Mesodermal cell (in vitro differentiated cells): ENCODE measurements around the gene MYCN.

ENCODE experiments used
- H3K27ac ChIP-seq: 2 replicates; pipeline ENCODE4 v1.7.0; 2013; ENCODE audit warnings: mild to moderate bottlenecking, low read depth, low read length, moderate library complexity; ENCODE audit not compliant: severe bottlenecking
- H3K36me3 ChIP-seq: 2 replicates; pipeline ENCODE4 v1.7.1; 2013; ENCODE audit warnings: mild to moderate bottlenecking, low read length, moderate library complexity; ENCODE audit not compliant: control insufficient read depth, insufficient read depth
- H3K4me1 ChIP-seq: one replicate; pipeline ENCODE4 v1.7.1; 2013; ENCODE audit warnings: mild to moderate bottlenecking, low read length; ENCODE audit not compliant: insufficient read depth, control insufficient read depth, poor library complexity, severe bottlenecking
- H3K4me3 ChIP-seq: 2 replicates; pipeline ENCODE4 v1.7.0; 2013; ENCODE audit warnings: low read length, control low read depth, mild to moderate bottlenecking; ENCODE audit not compliant: insufficient read depth, poor library complexity, severe bottlenecking; ENCODE audit errors: extremely low read depth
- H3K9me3 ChIP-seq: 2 replicates; pipeline ENCODE4 v1.7.1; 2013; ENCODE audit warnings: mild to moderate bottlenecking, low read length, moderate library complexity; ENCODE audit not compliant: control insufficient read depth
- WGBS, 2 experiments: methylation state at CpG; one replicate each; pipeline ENCODE4 v1.1.5; 2013; ENCODE audit warnings: missing lambda C conversion rate in 2 of 2; ENCODE audit not compliant: insufficient coverage in 2 of 2; 5-methylcytosine and 5-hydroxymethylcytosine counted together

The MYCN gene

DNA sequence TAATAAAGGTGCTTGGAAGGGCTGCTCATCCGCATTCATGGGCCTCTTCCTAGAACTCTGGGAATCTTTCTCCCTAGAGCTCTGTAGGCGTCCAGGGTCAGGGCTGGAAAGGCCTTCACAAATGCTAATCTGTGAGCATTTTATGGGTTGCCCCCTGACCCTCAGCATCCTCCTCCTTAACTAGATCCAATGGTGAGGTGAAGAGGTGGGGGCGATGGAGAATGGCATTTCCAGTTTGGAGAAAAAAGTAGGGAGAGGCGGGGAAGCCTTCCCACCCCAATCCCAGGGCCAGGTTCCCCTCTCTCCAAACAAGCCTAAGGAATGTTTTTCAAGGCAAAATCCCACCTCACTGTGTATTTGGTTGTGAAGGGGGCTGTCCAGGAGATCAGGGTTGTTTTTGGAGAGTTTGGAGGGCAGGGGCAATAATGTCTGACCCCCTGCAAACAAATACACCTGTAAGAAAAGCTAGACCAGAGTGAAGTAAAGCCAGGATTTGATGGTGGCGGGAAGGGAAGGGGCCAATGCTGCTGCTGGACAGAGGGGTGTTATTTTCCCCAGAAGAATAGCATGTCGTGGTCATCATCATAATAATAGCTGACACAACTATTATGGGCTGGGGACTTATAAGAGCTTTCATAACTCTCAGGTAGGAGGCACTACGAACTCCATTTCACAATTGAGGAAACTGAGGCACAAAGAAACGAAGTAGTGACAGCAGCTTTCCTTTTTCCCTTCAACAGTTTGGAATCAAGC lies 1.4 kb upstream of the MYCN start:
- WGBS, 2 experiments, result 25 to 55% methylated on average over 4 of the region's 8 CpGs
- Histone ChIP-seq H3K9me3 (no peaks in the 10 kb centered on the region), H3K27ac (no peak overlapping the region), H3K4me3 (peak overlapping the region; percentile 62), H3K4me1 (peaks cover 8% of the 10 kb centered on the region), H3K36me3 (no peaks in the 10 kb centered on the region)

DNA sequence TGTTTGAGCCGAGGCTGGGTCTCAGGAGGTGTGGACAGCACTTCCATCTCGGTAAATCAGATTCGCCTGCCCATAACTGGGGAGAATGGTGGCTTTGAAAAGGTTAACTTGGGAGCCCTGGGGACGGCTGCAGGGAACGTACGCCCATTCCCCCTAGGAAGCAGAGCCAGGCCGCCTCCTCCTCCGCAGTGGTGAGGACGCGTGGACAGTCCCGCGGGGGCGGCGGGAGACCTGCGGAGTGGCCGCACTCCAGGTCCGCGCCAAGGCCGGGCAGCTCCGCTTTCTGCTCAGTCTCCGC lies 845 bp upstream of the MYCN start:
- Histone ChIP-seq H3K9me3 (no peaks in the 10 kb centered on the region), H3K4me1 (peaks cover 12% of the 10 kb centered on the region), H3K36me3 (no peaks in the 10 kb centered on the region), H3K4me3 (peak overlapping the region; percentile 62), H3K27ac (no peak overlapping the region)
- WGBS, 2 experiments, result 2 to 3% methylated on average over 19 to 20 of the region's 21 CpGs

DNA sequence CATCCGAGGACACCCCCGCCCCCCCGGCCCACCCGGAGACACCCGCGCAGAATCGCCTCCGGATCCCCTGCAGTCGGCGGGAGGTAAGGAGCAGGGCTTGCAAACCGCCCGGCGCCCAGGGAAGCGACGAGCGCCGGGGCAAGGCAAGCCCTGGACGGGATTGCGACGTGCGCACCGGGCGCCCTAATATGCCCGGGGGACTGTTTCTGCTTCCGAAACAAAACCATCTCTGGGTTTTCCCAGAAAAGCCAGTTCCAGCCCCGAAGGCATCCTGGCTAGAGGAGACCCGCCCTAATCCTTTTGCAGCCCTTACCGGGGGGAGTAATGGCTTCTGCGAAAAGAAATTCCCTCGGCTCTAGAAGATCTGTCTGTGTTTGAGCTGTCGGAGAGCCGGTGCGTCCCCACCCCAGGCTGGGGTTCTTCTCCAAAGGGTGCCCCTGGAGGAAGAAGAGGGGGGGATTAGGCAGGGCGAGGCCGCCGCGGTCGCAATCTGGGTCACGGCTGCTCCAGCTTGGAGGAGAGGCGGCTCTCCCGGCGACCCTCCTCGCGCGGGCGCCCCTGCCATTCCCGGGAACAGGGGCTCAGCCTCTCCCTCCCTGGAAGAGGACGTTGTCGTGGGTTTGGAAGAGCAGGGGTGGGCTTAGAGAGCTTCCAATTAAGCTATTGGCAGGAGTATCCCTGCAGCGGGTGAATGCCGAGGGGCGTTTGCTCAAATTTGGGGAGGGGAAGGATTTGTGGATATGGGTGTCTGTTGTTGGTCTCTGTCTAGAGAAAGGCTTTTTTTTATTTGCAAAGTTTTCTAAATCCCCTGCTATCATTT lies 521 bp downstream of the MYCN start:
- Histone ChIP-seq H3K9me3 (no peaks in the 10 kb centered on the region), H3K4me1 (peaks cover 12% of the 10 kb centered on the region), H3K36me3 (peaks cover 5% of the 10 kb centered on the region), H3K27ac (no peak overlapping the region), H3K4me3 (peak overlapping the region; percentile 62)
- WGBS, 2 experiments, result 0 to 1% methylated on average over 42 to 50 of the region's 52 CpGs

DNA sequence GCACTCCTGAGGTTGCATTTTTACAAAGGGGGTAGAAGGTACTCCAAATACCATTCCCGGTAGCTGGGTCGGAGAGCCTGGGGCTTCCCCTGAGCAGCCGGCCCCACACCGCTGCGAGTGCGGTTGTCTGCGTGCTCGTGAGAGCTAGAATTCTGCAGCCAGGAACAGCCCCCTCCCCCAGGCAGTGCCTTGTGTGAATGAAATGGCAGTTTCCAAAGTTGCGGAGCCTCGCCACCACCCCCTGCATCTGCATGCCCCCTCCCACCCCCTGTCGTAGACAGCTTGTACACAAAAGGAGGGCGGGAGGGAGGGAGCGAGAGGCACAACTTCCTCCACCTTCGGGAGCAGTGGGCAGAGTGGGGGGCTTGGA lies 1.1 kb downstream of the MYCN start:
- Histone ChIP-seq H3K9me3 (no peaks in the 10 kb centered on the region), H3K4me3 (peak overlapping the region; percentile 62), H3K36me3 (peaks cover 11% of the 10 kb centered on the region), H3K27ac (no peak overlapping the region), H3K4me1 (peaks cover 12% of the 10 kb centered on the region)
- WGBS, 2 experiments, result 0% methylated on average over 1 to 5 of the region's 14 CpGs

DNA sequence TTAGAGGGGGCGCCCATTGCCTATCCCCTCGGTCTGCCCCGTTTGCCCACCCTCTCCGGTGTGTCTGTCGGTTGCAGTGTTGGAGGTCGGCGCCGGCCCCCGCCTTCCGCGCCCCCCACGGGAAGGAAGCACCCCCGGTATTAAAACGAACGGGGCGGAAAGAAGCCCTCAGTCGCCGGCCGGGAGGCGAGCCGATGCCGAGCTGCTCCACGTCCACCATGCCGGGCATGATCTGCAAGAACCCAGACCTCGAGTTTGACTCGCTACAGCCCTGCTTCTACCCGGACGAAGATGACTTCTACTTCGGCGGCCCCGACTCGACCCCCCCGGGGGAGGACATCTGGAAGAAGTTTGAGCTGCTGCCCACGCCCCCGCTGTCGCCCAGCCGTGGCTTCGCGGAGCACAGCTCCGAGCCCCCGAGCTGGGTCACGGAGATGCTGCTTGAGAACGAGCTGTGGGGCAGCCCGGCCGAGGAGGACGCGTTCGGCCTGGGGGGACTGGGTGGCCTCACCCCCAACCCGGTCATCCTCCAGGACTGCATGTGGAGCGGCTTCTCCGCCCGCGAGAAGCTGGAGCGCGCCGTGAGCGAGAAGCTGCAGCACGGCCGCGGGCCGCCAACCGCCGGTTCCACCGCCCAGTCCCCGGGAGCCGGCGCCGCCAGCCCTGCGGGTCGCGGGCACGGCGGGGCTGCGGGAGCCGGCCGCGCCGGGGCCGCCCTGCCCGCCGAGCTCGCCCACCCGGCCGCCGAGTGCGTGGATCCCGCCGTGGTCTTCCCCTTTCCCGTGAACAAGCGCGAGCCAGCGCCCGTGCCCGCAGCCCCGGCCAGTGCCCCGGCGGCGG lies 1.7 kb downstream of the MYCN start:
- peak overlapping the region; percentile 23 for H3K27ac ChIP-seq
- peaks cover 14% of the 10 kb centered on the region for H3K36me3 ChIP-seq
- 0% methylated on average over 75 to 82 of the region's 98 CpGs for WGBS, 2 experiments
- peak overlapping the region; percentile 62 for H3K4me3 ChIP-seq
- peaks cover 12% of the 10 kb centered on the region for H3K4me1 ChIP-seq
- H3K9me3 ChIP-seq, result no peaks in the 10 kb centered on the region

DNA sequence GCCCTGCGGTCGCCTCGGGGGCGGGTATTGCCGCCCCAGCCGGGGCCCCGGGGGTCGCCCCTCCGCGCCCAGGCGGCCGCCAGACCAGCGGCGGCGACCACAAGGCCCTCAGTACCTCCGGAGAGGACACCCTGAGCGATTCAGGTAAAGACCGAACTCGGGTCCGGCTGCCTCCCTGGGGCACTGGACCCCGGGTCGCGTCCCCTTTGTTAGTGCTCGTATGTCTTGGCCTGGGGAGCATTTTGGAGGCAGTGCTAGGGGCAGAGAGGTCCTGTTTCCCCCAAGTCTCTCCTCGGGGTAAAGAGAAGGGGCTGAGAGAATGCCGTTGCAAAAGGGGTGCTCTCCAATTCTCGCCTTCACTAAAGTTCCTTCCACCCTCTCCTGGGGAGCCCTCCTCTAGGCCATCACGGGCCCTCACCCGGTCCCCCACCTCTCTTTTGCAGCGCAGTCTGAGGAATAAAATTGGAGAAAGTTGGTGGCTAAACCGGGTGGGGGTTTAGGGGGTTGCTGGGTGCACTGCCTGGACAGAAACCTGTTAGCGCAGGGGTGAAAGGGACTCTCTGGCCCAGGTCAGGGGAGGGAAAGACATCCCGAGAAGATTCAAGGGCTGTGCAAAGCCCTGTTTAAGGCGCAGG lies 2.5 kb downstream of the MYCN start:
- peak overlapping the region; percentile 47 for H3K4me3 ChIP-seq
- H3K9me3 ChIP-seq, result no peaks in the 10 kb centered on the region
- H3K4me1 ChIP-seq, result peaks cover 12% of the 10 kb centered on the region
- WGBS, 2 experiments, result 1 to 2% methylated on average over 18 to 27 of the region's 34 CpGs
- H3K36me3 ChIP-seq, result peaks cover 19% of the 10 kb centered on the region
- no peak overlapping the region for H3K27ac ChIP-seq

DNA sequence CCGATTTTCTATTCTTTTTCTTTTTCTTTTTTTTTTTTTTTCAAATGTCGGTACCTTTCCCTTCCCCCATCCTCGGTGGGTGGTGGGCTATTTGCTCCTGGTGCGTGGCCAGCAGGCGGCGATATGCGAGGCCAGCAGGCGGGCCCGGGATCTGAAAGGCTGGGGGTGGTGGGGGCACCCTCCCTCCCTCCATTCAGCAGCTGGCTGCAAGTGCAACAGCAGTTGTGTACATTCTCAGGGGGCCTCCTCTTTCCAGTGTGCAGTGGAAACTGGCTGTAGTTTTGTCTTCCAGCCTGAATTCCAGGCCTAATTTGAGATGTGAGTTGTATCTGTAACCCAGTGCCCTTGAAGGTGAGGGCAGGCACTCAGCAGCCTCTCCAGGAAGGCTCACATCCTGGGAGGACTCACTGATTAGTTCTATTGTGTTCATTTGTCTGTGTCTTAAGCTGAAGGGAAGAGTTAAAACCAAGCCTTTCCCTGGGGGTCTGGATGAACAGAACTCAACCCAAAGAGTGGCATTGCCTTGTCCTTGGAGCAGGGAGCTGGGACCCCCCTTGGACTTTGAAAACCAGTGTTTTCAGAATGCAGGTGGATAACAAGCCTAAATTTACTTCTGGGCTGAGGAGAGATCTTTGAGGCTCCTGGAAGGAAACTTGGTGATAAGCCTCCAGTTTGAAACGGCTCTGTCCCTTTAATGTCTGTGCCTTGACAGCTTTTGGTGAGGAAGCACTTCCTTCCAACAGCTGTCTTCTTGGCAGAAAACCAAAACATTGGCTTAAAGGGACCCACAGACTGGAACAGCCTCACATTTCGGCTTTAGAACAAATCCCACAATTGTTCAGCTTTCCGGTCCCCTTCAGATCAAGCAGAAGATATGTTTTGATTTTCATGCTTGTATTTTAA lies 3.3 kb downstream of the MYCN start:
- 0% methylated on average over 1 to 6 of the region's 12 CpGs for WGBS, 2 experiments
- peaks cover 19% of the 10 kb centered on the region for H3K36me3 ChIP-seq

DNA sequence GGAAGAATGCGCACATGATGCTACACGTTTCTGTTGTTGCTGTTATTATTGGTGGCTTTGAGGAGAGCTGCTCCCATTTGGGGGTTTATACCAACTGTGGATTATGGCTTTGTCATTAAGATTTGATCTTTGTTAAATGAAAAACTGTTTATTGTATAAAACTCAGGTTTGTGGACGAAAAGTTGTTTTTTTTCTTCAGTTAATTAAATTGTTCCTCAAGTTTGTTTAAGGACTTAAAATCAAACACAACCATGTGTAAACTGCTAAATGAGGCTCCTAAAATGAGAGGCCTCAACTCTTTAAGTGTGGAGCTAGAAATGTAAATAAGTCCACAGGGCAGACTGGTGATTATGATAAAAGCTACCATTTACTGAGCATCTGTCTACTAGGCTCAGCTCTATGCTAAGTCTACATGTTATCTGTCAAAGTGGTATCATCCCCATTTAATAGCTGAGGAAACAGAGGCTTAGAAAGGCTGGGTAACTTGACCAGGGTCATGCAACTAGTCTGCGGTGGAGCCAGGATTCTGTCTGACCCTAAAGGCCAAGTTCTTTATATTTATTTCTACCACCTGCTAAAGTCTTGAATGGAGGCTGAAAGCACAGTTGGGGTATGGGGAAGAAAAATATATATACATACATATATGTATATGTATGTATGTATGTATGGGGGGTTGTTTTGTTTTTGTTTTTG lies 4.1 kb downstream of the MYCN start:
- Histone ChIP-seq H3K4me1 (peaks cover 12% of the 10 kb centered on the region), H3K36me3 (peaks cover 19% of the 10 kb centered on the region), H3K27ac (peak overlapping the region; percentile 57), H3K4me3 (peak overlapping the region; percentile 47), H3K9me3 (no peaks in the 10 kb centered on the region)
- WGBS, 2 experiments, result 0 to 27% methylated on average over 1 to 2 of the region's 4 CpGs

More for the DNA sequence above, 3.3 kb downstream of the MYCN start:
- Histone ChIP-seq H3K27ac (peak overlapping the region; percentile 57), H3K9me3 (no peaks in the 10 kb centered on the region), H3K4me3 (peak overlapping the region; percentile 47), H3K4me1 (peaks cover 12% of the 10 kb centered on the region)

DNA sequence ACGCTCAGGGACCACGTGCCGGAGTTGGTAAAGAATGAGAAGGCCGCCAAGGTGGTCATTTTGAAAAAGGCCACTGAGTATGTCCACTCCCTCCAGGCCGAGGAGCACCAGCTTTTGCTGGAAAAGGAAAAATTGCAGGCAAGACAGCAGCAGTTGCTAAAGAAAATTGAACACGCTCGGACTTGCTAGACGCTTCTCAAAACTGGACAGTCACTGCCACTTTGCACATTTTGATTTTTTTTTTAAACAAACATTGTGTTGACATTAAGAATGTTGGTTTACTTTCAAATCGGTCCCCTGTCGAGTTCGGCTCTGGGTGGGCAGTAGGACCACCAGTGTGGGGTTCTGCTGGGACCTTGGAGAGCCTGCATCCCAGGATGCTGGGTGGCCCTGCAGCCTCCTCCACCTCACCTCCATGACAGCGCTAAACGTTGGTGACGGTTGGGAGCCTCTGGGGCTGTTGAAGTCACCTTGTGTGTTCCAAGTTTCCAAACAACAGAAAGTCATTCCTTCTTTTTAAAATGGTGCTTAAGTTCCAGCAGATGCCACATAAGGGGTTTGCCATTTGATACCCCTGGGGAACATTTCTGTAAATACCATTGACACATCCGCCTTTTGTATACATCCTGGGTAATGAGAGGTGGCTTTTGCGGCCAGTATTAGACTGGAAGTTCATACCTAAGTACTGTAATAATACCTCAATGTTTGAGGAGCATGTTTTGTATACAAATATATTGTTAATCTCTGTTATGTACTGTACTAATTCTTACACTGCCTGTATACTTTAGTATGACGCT lies 5.8 kb downstream of the MYCN start:
- H3K36me3 ChIP-seq, result peaks cover 19% of the 10 kb centered on the region
- H3K9me3 ChIP-seq, result no peaks in the 10 kb centered on the region
- no peak overlapping the region for H3K4me3 ChIP-seq
- WGBS, 2 experiments, result 89 to 94% methylated on average over 8 to 12 of the region's 17 CpGs
- no peak overlapping the region for H3K27ac ChIP-seq
- H3K4me1 ChIP-seq, result peaks cover 12% of the 10 kb centered on the region
